ENCODE measurements around the gene FGFRL1. TPM values are rescaled to one million over a fixed set of nuclear protein-coding genes. Genes with fewer than 3 reads are reported as not detected.
A peak's percentile ranks its signal among the peaks of the same experiment; 100 is the strongest.

The FGFRL1 gene
- total RNA-seq, 1 experiment from 2014 or later: 26.1 TPM

DNA sequence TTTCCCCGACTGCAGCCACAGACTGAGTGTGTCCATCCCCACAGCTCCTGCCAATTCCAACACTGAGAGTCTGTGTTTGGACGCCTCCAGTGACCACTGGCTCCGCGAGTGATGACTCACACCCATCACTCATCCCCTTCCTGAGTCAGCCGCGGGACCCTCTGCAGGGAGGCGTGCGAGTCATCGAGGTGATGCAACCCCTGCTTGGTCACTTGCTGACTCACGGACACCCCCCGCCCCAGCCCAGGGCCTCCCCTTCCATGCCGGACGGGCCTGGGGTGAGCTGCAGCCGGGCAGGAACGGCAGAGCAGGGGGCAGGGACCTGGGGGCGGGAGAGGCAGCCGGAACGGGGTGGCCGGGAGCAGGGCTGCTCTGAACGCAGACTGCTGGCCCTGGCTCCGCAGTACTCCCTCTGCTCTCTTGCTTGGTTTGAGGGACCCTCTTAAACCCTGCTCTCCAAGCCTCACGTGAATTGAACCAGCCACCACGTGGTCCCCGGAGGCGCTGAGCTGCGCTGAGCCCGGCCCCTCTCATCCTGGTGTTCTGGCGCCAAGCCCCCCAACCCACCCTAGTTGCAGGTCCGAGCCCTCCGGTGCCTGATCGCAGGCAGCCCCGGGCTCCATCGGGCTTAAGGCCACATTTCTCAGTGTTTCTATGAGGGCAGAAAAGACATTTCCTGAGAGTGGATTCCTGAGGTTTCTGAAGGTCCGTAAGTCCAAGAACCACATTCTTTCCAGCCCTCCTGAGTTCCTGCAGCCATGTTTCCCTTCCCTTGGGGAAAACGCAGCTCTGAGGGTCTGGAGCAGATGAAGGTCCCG is 32.4 kb downstream of the FGFRL1 start:
- Histone ChIP-seq H4K91ac (ENCODE audit: insufficient read length, low read depth, low read length) (peak overlapping the region; percentile 55), H4K20me1 (ENCODE audit: control insufficient read depth, insufficient read depth, insufficient read length) (no peaks in the 10 kb centered on the region), H3K14ac (ENCODE audit: insufficient read depth, low read length) (peak overlapping the region; percentile 77), H2BK5ac (ENCODE audit: insufficient read length, low read length) (no peak overlapping the region), H4K8ac (replicated peaks; ENCODE audit: insufficient read length, low read depth, low read length) (no peak overlapping the region), H3K27ac (ENCODE audit: insufficient read length, low read depth, low read length) (no peak overlapping the region), H3K4ac (ENCODE audit: low read depth, low read length) (peak overlapping the region; percentile 32; the same call in 1 of the 2 replicates), H2AFZ (ENCODE audit: low read length) (no peak overlapping the region), H3T11ph (ENCODE audit: low read length) (no peak overlapping the region), H3K79me1 (ENCODE audit: insufficient read depth, low read depth, low read length, poor library complexity, severe bottlenecking) (no peaks in the 10 kb centered on the region), H3K56ac (ENCODE audit: insufficient read length, low read depth, low read length) (no peak overlapping the region), H3K4me1 (ENCODE audit: insufficient read depth, low read length) (no peaks in the 10 kb centered on the region; the same call in 1 of the 2 replicates), H3K9me3 (ENCODE audit: control insufficient read depth, low read depth, low read length) (no peaks in the 10 kb centered on the region), H2BK15ac (ENCODE audit: low read depth, low read length) (no peak overlapping the region), H3K79me2 (ENCODE audit: insufficient read depth, low read length) (no peaks in the 10 kb centered on the region), H4K5ac (ENCODE audit: insufficient read length, low read depth, low read length) (no peak overlapping the region), H2BK20ac (ENCODE audit: low read depth, low read length, poor library complexity, severe bottlenecking) (no peak overlapping the region), H2BK120ac (ENCODE audit: low read depth, low read length, poor library complexity, severe bottlenecking) (no peak overlapping the region), H2AK5ac (ENCODE audit: insufficient read length, low read length) (no peak overlapping the region), H2BK12ac (ENCODE audit: insufficient read length, low read depth, low read length) (no peak overlapping the region), H3K23ac (ENCODE audit: insufficient read length, low read depth, low read length) (no peak overlapping the region), H3K23me2 (ENCODE audit: insufficient read length, low read depth, low read length, poor library complexity, severe bottlenecking) (peaks cover 4% of the 10 kb centered on the region), H3K18ac (ENCODE audit: insufficient read length, low read depth, low read length) (peak overlapping the region; percentile 23), H3K4me2 (ENCODE audit: insufficient read depth, insufficient read length, low read length) (no peak overlapping the region), H3K27me3 (ENCODE audit: insufficient read depth, low read length) (no peaks in the 10 kb centered on the region; the same call in 1 of the 2 replicates), H3K9ac (ENCODE audit: extremely low read depth, insufficient read length, low read length) (no peak overlapping the region)
- Mint-ChIP-seq H3K4me1 (peaks cover 6 to 24% of the 10 kb centered on the region in 2 experiments), H3K4me3 (no peak overlapping the region), H3K27ac (peak overlapping the region in 1 of 3 experiments; percentile 88; a peak in 1 of 7 replicates), H3K9me3 (no peaks in the 10 kb centered on the region; a peak in 3 of 5 replicates), H3K27me3 (ENCODE audit: low read depth) (peaks cover 24% of the 10 kb centered on the region), H3K36me3 (ENCODE audit: insufficient read depth in 1 of 3, low read depth in 3 of 3) (peaks cover 0 to 2% (median 0%) of the 10 kb centered on the region in 3 experiments; a peak in 2 of 7 replicates)
- TF ChIP-seq, protein P1, sequence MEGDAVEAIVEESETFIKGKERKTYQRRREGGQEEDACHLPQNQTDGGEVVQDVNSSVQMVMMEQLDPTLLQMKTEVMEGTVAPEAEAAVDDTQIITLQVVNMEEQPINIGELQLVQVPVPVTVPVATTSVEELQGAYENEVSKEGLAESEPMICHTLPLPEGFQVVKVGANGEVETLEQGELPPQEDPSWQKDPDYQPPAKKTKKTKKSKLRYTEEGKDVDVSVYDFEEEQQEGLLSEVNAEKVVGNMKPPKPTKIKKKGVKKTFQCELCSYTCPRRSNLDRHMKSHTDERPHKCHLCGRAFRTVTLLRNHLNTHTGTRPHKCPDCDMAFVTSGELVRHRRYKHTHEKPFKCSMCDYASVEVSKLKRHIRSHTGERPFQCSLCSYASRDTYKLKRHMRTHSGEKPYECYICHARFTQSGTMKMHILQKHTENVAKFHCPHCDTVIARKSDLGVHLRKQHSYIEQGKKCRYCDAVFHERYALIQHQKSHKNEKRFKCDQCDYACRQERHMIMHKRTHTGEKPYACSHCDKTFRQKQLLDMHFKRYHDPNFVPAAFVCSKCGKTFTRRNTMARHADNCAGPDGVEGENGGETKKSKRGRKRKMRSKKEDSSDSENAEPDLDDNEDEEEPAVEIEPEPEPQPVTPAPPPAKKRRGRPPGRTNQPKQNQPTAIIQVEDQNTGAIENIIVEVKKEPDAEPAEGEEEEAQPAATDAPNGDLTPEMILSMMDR (conservative IDR thresholded peaks at IDR 0.05): no peak
- WGBS (ENCODE audit: extremely low coverage, insufficient read length, low lambda C conversion rate): no CpG with 5 or more reads among the region's 36 CpGs
- peak; percentile 82 for DNase-seq

All from H9 (cell line).